Tibial artery (tissue), 4 donors: ENCODE data around the gene FCHSD2.

Experiments used
- DNase-seq, 2 donors: peaks; one replicate each; pipeline ENCODE4 v3.0.0-alpha.2; 2019
- H3K27ac ChIP-seq, 2 donors: fragments of 200-600 bp; sonication (generic) in 1 of 2; 1 replicate in 1 of 2; 2 replicates in 1 of 2; pipeline ENCODE4 v1.5.1; 2018 to 2019; ENCODE audit warnings: mild to moderate bottlenecking in 1 of 2
- H3K27me3 ChIP-seq, 2 donors: fragments of 200-600 bp; sonication (generic) in 1 of 2; one replicate each; pipeline versions ENCODE4 v1.5.1 to v1.6.0; 2016 to 2019
- H3K36me3 ChIP-seq, 3 donors: fragments of 200-600 bp; sonication (generic) in 2 of 3; one replicate each; pipeline ENCODE4 v1.5.1; 2016 to 2019; ENCODE audit warnings: mild to moderate bottlenecking in 2 of 3
- H3K4me1 ChIP-seq, 4 donors: fragments of 200-600 bp; sonication (generic) in 2 of 4; 1 replicate in 3 of 4; 2 replicates in 1 of 4; pipeline ENCODE4 v1.5.1; 2016 to 2019
- H3K4me3 ChIP-seq, 2 donors: fragments of 200-600 bp; sonication (generic) in 1 of 2; 1 replicate in 1 of 2; 2 replicates in 1 of 2; pipeline ENCODE4 v1.5.1; 2018 to 2019; ENCODE audit warnings: mild to moderate bottlenecking in 2 of 2
- H3K9me3 ChIP-seq, 3 donors: fragments of 200-600 bp; sonication (generic) in 1 of 3; one replicate each; pipeline ENCODE4 v1.5.1; 2016 to 2019
- intact Hi-C: fragments of 100-400 bp; cut with DNase I; formaldehyde crosslinking; loops from one replicate; pipeline ENCODE4 v1.15.0; 2023; ENCODE audit warnings: low total_unique reads
- TF ChIP-seq, protein P1 (sequence below), 2 experiments: fragments of 200-600 bp in 1 of 2; fragments of 450-650 bp in 1 of 2; IDR thresholded peaks; one replicate each; pipeline ENCODE4 v1.5.1; 2017 to 2019; ENCODE audit warnings: antibody characterized with exemption in 2 of 2, mild to moderate bottlenecking in 1 of 2, moderate library complexity in 1 of 2

The FCHSD2 gene

DNA sequence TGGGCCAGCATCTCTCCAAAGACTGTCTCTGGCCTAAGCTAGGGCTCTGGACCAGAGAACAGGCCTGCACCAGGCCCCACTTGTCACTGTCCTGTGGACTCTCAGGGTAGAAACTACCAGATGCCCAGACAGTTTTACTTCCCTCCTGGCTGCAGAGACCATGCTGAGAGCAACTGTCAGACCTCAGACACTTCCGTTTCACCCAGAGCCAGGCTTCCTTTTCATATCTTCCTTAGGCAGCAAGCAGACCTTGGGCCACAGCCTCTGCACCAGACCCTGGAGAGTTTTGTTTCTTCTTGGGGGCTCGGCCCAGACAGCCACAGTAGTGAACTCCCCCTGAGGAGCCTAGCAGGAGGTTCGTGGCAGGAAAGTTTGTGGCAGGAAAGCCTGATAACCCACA is 12.1 kb upstream of the FCHSD2 start:
- no peaks in the 10 kb centered on the region for H3K36me3 ChIP-seq
- H3K4me3 ChIP-seq: no peak overlapping the region
- DNase-seq: peak; percentile 36 to 58
- H3K27me3 ChIP-seq: no peaks in the 10 kb centered on the region
- intact Hi-C loops: no loop called here
- peaks cover 0 to 62% (median 41%) of the 10 kb centered on the region in 4 donors for H3K4me1 ChIP-seq
- TF ChIP-seq, protein P1, sequence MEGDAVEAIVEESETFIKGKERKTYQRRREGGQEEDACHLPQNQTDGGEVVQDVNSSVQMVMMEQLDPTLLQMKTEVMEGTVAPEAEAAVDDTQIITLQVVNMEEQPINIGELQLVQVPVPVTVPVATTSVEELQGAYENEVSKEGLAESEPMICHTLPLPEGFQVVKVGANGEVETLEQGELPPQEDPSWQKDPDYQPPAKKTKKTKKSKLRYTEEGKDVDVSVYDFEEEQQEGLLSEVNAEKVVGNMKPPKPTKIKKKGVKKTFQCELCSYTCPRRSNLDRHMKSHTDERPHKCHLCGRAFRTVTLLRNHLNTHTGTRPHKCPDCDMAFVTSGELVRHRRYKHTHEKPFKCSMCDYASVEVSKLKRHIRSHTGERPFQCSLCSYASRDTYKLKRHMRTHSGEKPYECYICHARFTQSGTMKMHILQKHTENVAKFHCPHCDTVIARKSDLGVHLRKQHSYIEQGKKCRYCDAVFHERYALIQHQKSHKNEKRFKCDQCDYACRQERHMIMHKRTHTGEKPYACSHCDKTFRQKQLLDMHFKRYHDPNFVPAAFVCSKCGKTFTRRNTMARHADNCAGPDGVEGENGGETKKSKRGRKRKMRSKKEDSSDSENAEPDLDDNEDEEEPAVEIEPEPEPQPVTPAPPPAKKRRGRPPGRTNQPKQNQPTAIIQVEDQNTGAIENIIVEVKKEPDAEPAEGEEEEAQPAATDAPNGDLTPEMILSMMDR (IDR thresholded peaks at IDR 0.05): no peak
- no peak overlapping the region for H3K27ac ChIP-seq
- no peaks in the 10 kb centered on the region for H3K9me3 ChIP-seq

DNA sequence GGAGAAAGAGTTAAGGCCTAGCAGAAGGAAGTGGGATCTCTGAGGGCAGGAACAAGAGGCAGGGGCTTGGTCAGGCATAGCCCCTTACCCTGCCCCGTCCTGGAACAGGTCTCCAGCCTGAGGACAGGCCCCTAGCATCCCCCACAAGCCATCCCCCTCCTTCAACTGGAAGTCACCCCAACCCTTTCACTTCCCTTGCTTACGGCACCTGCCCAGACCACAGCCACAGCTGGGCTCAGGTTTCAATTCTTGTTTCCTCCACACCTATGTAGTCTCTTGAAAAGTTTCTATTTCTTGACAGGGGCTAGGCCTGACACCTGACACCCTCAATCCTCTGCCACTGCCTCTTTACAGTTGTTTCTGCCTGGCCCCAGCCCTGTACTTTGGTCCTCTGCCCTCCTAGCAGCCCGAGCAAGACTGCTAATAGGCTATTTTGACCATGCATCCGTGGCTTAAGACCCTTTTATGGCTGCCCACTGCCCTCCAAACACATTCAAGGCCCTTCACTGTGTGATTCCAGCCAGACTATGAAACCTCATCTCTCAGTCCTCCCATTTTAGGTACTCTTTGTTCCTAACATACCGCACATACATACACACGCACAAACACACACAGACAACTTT is 10.9 kb upstream of the FCHSD2 start:
- Histone ChIP-seq H3K9me3 (no peaks in the 10 kb centered on the region), H3K4me1 (peaks cover 2 to 62% (median 42%) of the 10 kb centered on the region in 4 donors), H3K27me3 (no peaks in the 10 kb centered on the region), H3K36me3 (no peaks in the 10 kb centered on the region), H3K4me3 (no peak overlapping the region), H3K27ac (peak overlapping the region; percentile 20 to 53)
- peak in 1 of 2 donors; percentile 33 for DNase-seq
- intact Hi-C loops: no loop called here
- TF ChIP-seq, protein P1 (IDR thresholded peaks at IDR 0.05): no peak

DNA sequence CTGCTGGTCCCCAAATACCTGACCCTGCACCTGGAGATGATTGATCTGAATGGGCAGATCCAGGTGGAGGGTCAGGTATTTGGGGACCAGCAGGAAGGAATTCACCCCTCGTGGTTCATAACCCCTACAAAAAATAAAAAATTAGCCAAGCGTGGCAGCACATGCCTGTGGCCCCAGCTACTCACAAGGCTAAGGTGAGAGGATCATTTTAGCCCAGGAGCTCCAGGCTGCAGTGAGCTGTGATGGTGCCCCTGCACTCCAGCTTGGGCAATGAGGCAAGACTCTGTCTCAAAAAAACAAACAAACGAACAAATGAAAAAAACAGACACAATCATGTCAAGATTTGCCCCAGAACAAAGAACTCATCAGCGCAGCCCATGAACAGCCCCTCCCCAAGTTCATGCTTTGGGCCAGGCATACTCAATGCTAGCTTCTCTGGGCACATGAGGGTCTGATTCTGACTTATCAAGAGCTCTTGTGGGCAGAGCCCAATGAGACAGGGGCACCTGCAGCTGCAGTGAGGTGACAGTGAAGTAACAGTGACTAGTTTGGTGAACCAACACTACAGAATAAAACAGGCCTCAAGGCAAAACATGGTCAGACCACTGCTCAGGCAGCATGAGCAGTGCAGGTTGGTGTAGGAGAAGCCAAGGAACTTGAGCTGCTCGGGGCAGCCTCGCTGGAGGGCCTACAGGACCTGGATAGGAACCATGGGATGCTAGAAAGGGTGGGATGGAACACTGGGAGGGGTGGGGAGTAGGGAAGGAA is 10.2 kb upstream of the FCHSD2 start:
- peaks cover 7 to 62% (median 42%) of the 10 kb centered on the region in 4 donors for H3K4me1 ChIP-seq
- H3K27me3 ChIP-seq: no peaks in the 10 kb centered on the region
- no peaks in the 10 kb centered on the region for H3K9me3 ChIP-seq
- peak overlapping the region in 1 of 2 donors; percentile 20 for H3K27ac ChIP-seq
- intact Hi-C loops: no loop called here
- peak in 1 of 2 donors; percentile 33 for DNase-seq
- TF ChIP-seq, protein P1 (IDR thresholded peaks at IDR 0.05): no peak
- no peak overlapping the region for H3K4me3 ChIP-seq
- H3K36me3 ChIP-seq: no peaks in the 10 kb centered on the region

DNA sequence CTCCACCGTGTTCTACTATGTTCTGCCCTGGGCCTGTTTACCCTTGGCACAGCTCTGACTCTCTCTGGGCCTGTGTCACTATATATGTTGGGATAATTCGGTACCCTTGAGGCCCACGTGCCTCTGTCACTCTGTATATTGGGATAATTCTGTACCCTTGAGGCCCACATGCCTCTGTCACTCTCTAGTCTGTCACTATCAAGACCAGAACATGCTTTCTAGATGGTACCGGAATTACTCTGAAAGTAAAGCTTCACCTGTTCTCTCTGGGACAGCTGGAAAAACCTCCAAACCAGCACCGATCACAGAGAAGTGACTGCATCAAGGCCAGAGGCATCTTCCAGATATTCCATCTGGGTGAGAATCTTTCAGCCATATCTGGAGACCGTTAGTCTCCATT is 9.3 kb upstream of the FCHSD2 start:
- Histone ChIP-seq H3K4me3 (no peak overlapping the region), H3K27ac (peak overlapping the region in 1 of 2 donors; percentile 29), H3K4me1 (peaks cover 7 to 62% (median 41%) of the 10 kb centered on the region in 4 donors), H3K9me3 (no peaks in the 10 kb centered on the region), H3K27me3 (no peaks in the 10 kb centered on the region), H3K36me3 (no peaks in the 10 kb centered on the region)
- TF ChIP-seq, protein P1 (IDR thresholded peaks at IDR 0.05): no peak
- intact Hi-C loops: no loop called here
- peak in 1 of 2 donors; percentile 10 for DNase-seq

DNA sequence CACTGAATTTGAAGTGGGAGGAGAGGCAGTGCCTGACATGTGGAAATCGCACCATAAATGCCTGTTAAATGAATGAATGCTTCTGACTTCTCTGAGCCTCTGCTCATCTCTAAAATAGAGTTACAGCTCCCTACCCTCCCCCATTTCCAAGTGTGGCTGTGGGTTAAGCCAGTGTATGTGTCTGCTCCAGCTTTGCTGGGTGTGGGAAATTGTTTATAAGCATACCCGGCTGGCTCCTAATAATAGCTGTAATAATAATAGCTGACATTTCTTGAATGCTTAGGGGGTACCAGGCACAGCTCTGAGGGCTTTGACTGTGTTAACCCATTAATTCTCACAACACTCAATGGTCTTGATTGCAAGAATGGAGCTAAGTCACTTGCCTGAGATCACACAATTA is 7.0 kb upstream of the FCHSD2 start:
- peak overlapping the region; percentile 80 to 94 for H3K27ac ChIP-seq
- H3K9me3 ChIP-seq: no peaks in the 10 kb centered on the region
- H3K4me3 ChIP-seq: no peak overlapping the region
- no peak for DNase-seq
- no peaks in the 10 kb centered on the region for H3K36me3 ChIP-seq
- H3K4me1 ChIP-seq: peaks cover 7 to 77% (median 47%) of the 10 kb centered on the region in 4 donors
- TF ChIP-seq, protein P1 (IDR thresholded peaks at IDR 0.05): no peak
- intact Hi-C loops: no loop called here
- H3K27me3 ChIP-seq: no peaks in the 10 kb centered on the region
